IMR-90 (cell line): ENCODE data around the gene WDR48. TPM values are rescaled to one million over a fixed set of nuclear protein-coding genes. Genes with fewer than 3 reads are reported as not detected.

ENCODE experiments used
- ATAC-seq: fragments of 200-7000 bp; cut with Tn5 transposase; 2 replicates; pipeline ENCODE4 v1.9.1; 2020; ENCODE audit warnings: low read depth, mild to moderate bottlenecking, moderate library complexity
- BruUV-seq: library from RNA; stranded (reverse); fragments of 400-500 nt; replicated peaks from 2 replicates; lab custom pipeline; 2021; lab: Mats Ljungman, UMichigan
- CTCF ChIA-PET: fragments of 300-600 bp; formaldehyde crosslinking; extraction: SDS; loops from one replicate; lab custom pipeline; 2021; ENCODE audit warnings: antibody characterized with exemption; lab: Yijun Ruan, JAX
- POLR2A ChIA-PET: fragments of 300-600 bp; sonication (Branson Sonifier 250); formaldehyde crosslinking; loops from one replicate; lab custom pipeline; 2022; ENCODE audit warnings: antibody characterized with exemption; ENCODE audit not compliant: unreplicated experiment; lab: Charles Lee
- DNase-seq: peaks from one replicate; pipeline ENCODE4 v3.0.0; 2013
- H2AFZ ChIP-seq: replicated peaks from 2 replicates; pipeline ENCODE3; 2013; ENCODE audit warnings: low read length, mild to moderate bottlenecking; ENCODE audit not compliant: poor library complexity
- H2AK5ac ChIP-seq: 2 replicates; pipeline ENCODE4 v1.6.1; 2013; ENCODE audit warnings: low read depth, low read length, inconsistent platforms
- H2AK9ac ChIP-seq: replicated peaks from 2 replicates; pipeline ENCODE3; 2013; ENCODE audit warnings: mild to moderate bottlenecking, low read depth, low read length, moderate library complexity; ENCODE audit not compliant: poor library complexity
- H2BK120ac ChIP-seq: 2 replicates; pipeline ENCODE4 v1.6.1; 2013; ENCODE audit warnings: low read depth, low read length, inconsistent platforms
- H2BK15ac ChIP-seq: 3 replicates; pipeline ENCODE4 v1.6.1; 2013; ENCODE audit warnings: low read depth, low read length, inconsistent platforms
- H2BK20ac ChIP-seq: 2 replicates; pipeline ENCODE4 v1.6.1; 2013; ENCODE audit warnings: low read depth, mild to moderate bottlenecking, inconsistent platforms, low read length, moderate library complexity
- H2BK5ac ChIP-seq: 2 replicates; pipeline ENCODE4 v1.6.1; 2013; ENCODE audit warnings: mild to moderate bottlenecking, low read depth, low read length, inconsistent platforms; ENCODE audit not compliant: poor library complexity, severe bottlenecking
- H3K14ac ChIP-seq: replicated peaks from 2 replicates; pipeline ENCODE4 v1.6.1; 2013; ENCODE audit warnings: low read depth, low read length, inconsistent platforms
- H3K18ac ChIP-seq: 2 replicates; pipeline ENCODE4 v1.6.1; 2013; ENCODE audit warnings: low read depth, low read length, control low read depth
- H3K23ac ChIP-seq: 2 replicates; pipeline ENCODE4 v1.6.1; 2013; ENCODE audit warnings: low read depth, low read length, inconsistent platforms
- H3K27ac ChIP-seq: 2 replicates; pipeline ENCODE4 v1.5.1; 2013; ENCODE audit warnings: mild to moderate bottlenecking, control low read depth, low read length; ENCODE audit not compliant: insufficient read depth
- H3K27me3 ChIP-seq: 2 replicates; pipeline ENCODE4 v1.6.1; 2013; ENCODE audit warnings: low read length; ENCODE audit not compliant: control insufficient read depth, insufficient read depth
- H3K36me3 ChIP-seq: 2 replicates; pipeline ENCODE4 v1.6.1; 2013; ENCODE audit warnings: low read length, mixed read lengths; ENCODE audit not compliant: control insufficient read depth, insufficient read depth
- H3K4ac ChIP-seq: 2 replicates; pipeline ENCODE4 v1.6.1; 2013; ENCODE audit warnings: low read depth, low read length, inconsistent platforms
- H3K4me1 ChIP-seq: 2 replicates; pipeline ENCODE4 v1.6.1; 2013; ENCODE audit warnings: low read length, mixed read lengths; ENCODE audit not compliant: control insufficient read depth, insufficient read depth
- H3K4me2 ChIP-seq: 2 replicates; pipeline ENCODE4 v1.6.1; 2013; ENCODE audit warnings: low read depth, mild to moderate bottlenecking, control low read depth, low read length, moderate library complexity
- H3K4me3 ChIP-seq: 2 replicates; pipeline ENCODE4 v1.5.1; 2013; ENCODE audit warnings: low read depth, mild to moderate bottlenecking, control low read depth, low read length, moderate library complexity; ENCODE audit not compliant: insufficient read depth
- H3K56ac ChIP-seq: 2 replicates; pipeline ENCODE4 v1.6.1; 2013; ENCODE audit warnings: low read length, inconsistent platforms; ENCODE audit not compliant: insufficient read depth; ENCODE audit errors: extremely low read depth
- H3K79me1 ChIP-seq, 2 experiments: 2 replicates each; pipeline ENCODE4 v1.6.1; 2013; ENCODE audit warnings: low read length in 2 of 2, inconsistent platforms in 1 of 2, low read depth in 1 of 2
- H3K9ac ChIP-seq: 2 replicates; pipeline ENCODE4 v1.6.1; 2013; ENCODE audit warnings: low read depth, low read length, control low read depth
- H3K9me1 ChIP-seq: 2 replicates; pipeline ENCODE4 v1.6.1; 2013; ENCODE audit warnings: low read length, inconsistent platforms; ENCODE audit not compliant: insufficient read depth
- H3K9me3 ChIP-seq: 2 replicates; pipeline ENCODE4 v1.6.1; 2013; ENCODE audit warnings: low read length; ENCODE audit not compliant: control insufficient read depth, insufficient read depth
- H4K20me1 ChIP-seq: 2 replicates; pipeline ENCODE4 v1.6.1; 2013; ENCODE audit warnings: low read length, inconsistent platforms; ENCODE audit not compliant: insufficient read depth
- H4K5ac ChIP-seq: 2 replicates; pipeline ENCODE4 v1.6.1; 2013; ENCODE audit warnings: mild to moderate bottlenecking, low read depth, low read length, control low read depth
- H4K8ac ChIP-seq, 2 experiments: 2 replicates each; pipeline ENCODE4 v1.6.1; 2013; ENCODE audit warnings: low read depth in 2 of 2, low read length in 2 of 2, control low read depth in 1 of 2, inconsistent platforms in 1 of 2
- H4K91ac ChIP-seq: 2 replicates; pipeline ENCODE4 v1.6.1; 2013; ENCODE audit warnings: low read depth, low read length, inconsistent platforms; ENCODE audit not compliant: insufficient read depth
- MAFK ChIP-seq: IDR thresholded peaks from 2 replicates; pipeline ENCODE4 v1.6.1; 2012; ENCODE audit warnings: low read depth, low read length, improper control_type of control experiment
- MAZ ChIP-seq: IDR thresholded peaks from 2 replicates; pipeline ENCODE4 v1.6.1; 2012; ENCODE audit warnings: low read depth, mild to moderate bottlenecking, low read length, improper control_type of control experiment, moderate library complexity, borderline replicate concordance
- NFE2L2 ChIP-seq: fragments of 150-350 bp; IDR thresholded peaks from 2 replicates; pipeline ENCODE4 v1.6.1; 2016; ENCODE audit warnings: low read depth, mild to moderate bottlenecking, low read length
- POLR2A ChIP-seq: IDR thresholded peaks from 2 replicates; pipeline ENCODE4 v1.6.1; 2012; ENCODE audit warnings: mild to moderate bottlenecking, low read depth, low read length
- RFX5 ChIP-seq: IDR thresholded peaks from 2 replicates; pipeline ENCODE4 v1.8.0; 2012; ENCODE audit warnings: low read depth, mild to moderate bottlenecking, low read length, moderate library complexity
- SMC3 ChIP-seq: fragments of 150-350 bp; IDR thresholded peaks from 2 replicates; pipeline ENCODE4 v1.6.1; 2016; ENCODE audit warnings: low read depth, mild to moderate bottlenecking, antibody characterized with exemption, low read length, moderate library complexity
- WGBS, 2 experiments: methylation state at CpG; one replicate each; pipeline versions ENCODE4 v1.1.5 to v1.1.7; 2013; ENCODE audit warnings: missing lambda C conversion rate in 2 of 2; ENCODE audit not compliant: insufficient read length in 1 of 2; ENCODE audit errors: extremely low coverage in 2 of 2; 5-methylcytosine and 5-hydroxymethylcytosine counted together
- dilution Hi-C: fragments of 300-500 bp; cut with HindIII; formaldehyde crosslinking; loops from one replicate; pipeline ENCODE4 v1.14.3; 2018; ENCODE audit warnings: low sequenced_read_pairs; ENCODE audit not compliant: unreplicated experiment
- in situ Hi-C: fragments of 300-500 bp; cut with MboI; formaldehyde crosslinking; loops from 3 replicates; pipeline ENCODE4 v1.14.3; 2019; ENCODE audit warnings: low sequenced_read_pairs, inconsistent platforms, mixed read lengths
- intact Hi-C: fragments of 100-400 bp; cut with micrococcal nuclease; formaldehyde crosslinking; loops from 2 replicates; pipeline ENCODE4 v1.10.0; 2022
- polyA plus RNA-seq, 3 experiments: library from polyadenylated mRNA; depleted of rRNA; stranded (reverse); fragments of >200 nt; gene quantifications; 2 replicates each; pipeline ENCODE4 v1.2.3, GENCODE V29; 2012; ENCODE audit warnings: low replicate concordance in 1 of 3
- total RNA-seq: library from RNA; depleted of rRNA; stranded (reverse); fragments of >200 nt; gene quantifications from 2 replicates; pipeline ENCODE4 v1.2.3, GENCODE V29; 2012
- TF ChIP-seq, protein P1 (sequence below): conservative IDR thresholded peaks from 2 replicates; pipeline ENCODE4 v1.5.1; 2012; ENCODE audit warnings: mild to moderate bottlenecking, low read depth, low read length, improper control_type of control experiment
- TF ChIP-seq, protein P2 (sequence below): fragments of 150-350 bp; IDR thresholded peaks from 2 replicates; pipeline ENCODE4 v1.6.1; 2016; ENCODE audit warnings: low read depth, mild to moderate bottlenecking, low read length, moderate library complexity, borderline replicate concordance
- TF ChIP-seq, protein P3 (sequence below): fragments of 150-350 bp; IDR thresholded peaks from 2 replicates; pipeline ENCODE4 v1.6.1; 2017; ENCODE audit warnings: mild to moderate bottlenecking, antibody characterized with exemption, low read length, low read depth

Gene WDR48
- total and polyA plus RNA-seq, 2 of the 4 experiments (the other 2 are of a cell fraction) = 14.4 to 41.2 TPM

DNA sequence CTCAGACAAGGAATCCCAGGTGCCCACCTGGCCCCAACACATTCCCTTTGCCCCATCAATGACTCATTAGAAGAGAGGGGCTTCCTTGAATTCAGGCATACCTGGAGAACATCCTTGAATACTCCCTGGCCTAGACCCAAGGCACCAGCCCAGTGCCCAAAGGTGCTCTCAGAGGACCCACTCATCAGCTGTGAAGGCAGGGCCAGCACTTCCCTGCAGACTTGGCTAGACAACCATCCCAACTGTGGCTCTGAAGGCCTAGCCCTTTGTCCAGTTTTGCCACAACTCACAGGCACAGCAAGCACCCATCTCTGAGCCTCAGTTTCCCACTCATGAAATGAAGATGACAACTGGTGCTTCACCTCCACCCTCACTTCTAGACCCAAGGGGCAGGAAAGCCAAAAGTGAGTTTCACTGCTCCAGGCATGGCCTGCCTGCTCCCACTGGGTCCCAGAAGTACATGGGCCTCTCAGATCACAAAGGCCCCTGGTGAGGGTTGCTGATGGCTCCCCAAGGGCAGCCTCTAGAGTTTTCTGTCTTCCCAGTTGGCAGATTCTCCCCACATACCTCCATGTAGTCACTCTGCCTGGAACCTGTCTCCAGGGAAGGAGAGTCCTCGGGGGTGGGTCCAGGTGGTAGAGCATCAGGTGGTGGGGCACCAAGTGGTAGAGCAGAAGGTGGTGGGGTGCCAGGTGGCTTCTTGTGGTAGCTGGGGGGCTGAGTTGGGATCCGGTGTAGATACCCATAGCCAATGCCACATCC lies 48.1 kb downstream of the WDR48 start:
- Histone ChIP-seq H3K56ac (no peak overlapping the region), H3K4me3 (no peak overlapping the region), H3K4ac (no peak overlapping the region), H3K4me2 (no peak overlapping the region), H3K14ac (no peak overlapping the region), H4K20me1 (peaks cover 49% of the 10 kb centered on the region), H3K4me1 (no peaks in the 10 kb centered on the region), H3K79me1 (peaks cover 17 to 48% of the 10 kb centered on the region in 2 experiments), H2AFZ (no peak overlapping the region), H4K8ac (no peak overlapping the region), H2AK9ac (peak overlapping the region; percentile 7), H3K9me1 (no peaks in the 10 kb centered on the region), H3K27ac (no peak overlapping the region), H3K18ac (no peak overlapping the region), H2AK5ac (no peak overlapping the region), H4K5ac (no peak overlapping the region), H3K23ac (no peak overlapping the region), H3K9me3 (no peaks in the 10 kb centered on the region), H3K36me3 (peaks cover 46% of the 10 kb centered on the region), H3K27me3 (no peaks in the 10 kb centered on the region), H2BK20ac (no peak overlapping the region), H4K91ac (no peak overlapping the region), H3K9ac (no peak overlapping the region), H2BK15ac (no peak overlapping the region), H2BK5ac (no peak overlapping the region), H2BK120ac (no peak overlapping the region)
- ChIA-PET CTCF (no interaction called here), POLR2A (no interaction called here)
- BruUV-seq = no TSS peak
- dilution Hi-C loops (no loop called here), intact Hi-C loops (no loop called here), in situ Hi-C loops (no loop called here)
- WGBS, 2 experiments = no CpG with 5 or more reads among the region's 2 CpGs
- DNase-seq (no peak), ATAC-seq (no peak)
- TF ChIP-seq SMC3 (no peak), MAFK (no peak), MAZ (no peak), RFX5 (no peak), NFE2L2 (no peak), POLR2A (no peak)
- TF ChIP-seq, protein P1, sequence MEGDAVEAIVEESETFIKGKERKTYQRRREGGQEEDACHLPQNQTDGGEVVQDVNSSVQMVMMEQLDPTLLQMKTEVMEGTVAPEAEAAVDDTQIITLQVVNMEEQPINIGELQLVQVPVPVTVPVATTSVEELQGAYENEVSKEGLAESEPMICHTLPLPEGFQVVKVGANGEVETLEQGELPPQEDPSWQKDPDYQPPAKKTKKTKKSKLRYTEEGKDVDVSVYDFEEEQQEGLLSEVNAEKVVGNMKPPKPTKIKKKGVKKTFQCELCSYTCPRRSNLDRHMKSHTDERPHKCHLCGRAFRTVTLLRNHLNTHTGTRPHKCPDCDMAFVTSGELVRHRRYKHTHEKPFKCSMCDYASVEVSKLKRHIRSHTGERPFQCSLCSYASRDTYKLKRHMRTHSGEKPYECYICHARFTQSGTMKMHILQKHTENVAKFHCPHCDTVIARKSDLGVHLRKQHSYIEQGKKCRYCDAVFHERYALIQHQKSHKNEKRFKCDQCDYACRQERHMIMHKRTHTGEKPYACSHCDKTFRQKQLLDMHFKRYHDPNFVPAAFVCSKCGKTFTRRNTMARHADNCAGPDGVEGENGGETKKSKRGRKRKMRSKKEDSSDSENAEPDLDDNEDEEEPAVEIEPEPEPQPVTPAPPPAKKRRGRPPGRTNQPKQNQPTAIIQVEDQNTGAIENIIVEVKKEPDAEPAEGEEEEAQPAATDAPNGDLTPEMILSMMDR = no peak
- TF ChIP-seq, protein P2, sequence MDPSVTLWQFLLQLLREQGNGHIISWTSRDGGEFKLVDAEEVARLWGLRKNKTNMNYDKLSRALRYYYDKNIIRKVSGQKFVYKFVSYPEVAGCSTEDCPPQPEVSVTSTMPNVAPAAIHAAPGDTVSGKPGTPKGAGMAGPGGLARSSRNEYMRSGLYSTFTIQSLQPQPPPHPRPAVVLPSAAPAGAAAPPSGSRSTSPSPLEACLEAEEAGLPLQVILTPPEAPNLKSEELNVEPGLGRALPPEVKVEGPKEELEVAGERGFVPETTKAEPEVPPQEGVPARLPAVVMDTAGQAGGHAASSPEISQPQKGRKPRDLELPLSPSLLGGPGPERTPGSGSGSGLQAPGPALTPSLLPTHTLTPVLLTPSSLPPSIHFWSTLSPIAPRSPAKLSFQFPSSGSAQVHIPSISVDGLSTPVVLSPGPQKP = no peak
- TF ChIP-seq, protein P3, sequence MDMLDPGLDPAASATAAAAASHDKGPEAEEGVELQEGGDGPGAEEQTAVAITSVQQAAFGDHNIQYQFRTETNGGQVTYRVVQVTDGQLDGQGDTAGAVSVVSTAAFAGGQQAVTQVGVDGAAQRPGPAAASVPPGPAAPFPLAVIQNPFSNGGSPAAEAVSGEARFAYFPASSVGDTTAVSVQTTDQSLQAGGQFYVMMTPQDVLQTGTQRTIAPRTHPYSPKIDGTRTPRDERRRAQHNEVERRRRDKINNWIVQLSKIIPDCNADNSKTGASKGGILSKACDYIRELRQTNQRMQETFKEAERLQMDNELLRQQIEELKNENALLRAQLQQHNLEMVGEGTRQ = no peak
